Immature natural killer cell (primary cell): Measurements from ENCODE around the gene SULT4A1. TPM values are rescaled to one million over a fixed set of nuclear protein-coding genes. Genes with fewer than 3 reads are reported as not detected.

ENCODE experiments used
- DNase-seq, 3 donors: peaks; one replicate each; pipeline ENCODE4 v3.0.0; 2022; ENCODE audit warnings: mixed read lengths in 1 of 3
- H3K27ac Mint-ChIP-seq, 6 donors: one replicate each; pipeline ENCODE4 v1.8.0; 2020; ENCODE audit warnings: mixed read lengths in 6 of 6, mild to moderate bottlenecking in 5 of 6, inconsistent platforms in 4 of 6, moderate library complexity in 3 of 6
- H3K27me3 Mint-ChIP-seq, 3 donors: one replicate each; pipeline ENCODE4 v1.8.0; 2020 to 2021; ENCODE audit warnings: low read depth in 3 of 3, mild to moderate bottlenecking in 3 of 3, mixed read lengths in 3 of 3, moderate library complexity in 3 of 3, inconsistent platforms in 1 of 3
- H3K36me3 Mint-ChIP-seq, 3 donors: one replicate each; pipeline ENCODE4 v1.8.0; 2020; ENCODE audit warnings: mixed read lengths in 3 of 3, inconsistent platforms in 2 of 3, mild to moderate bottlenecking in 2 of 3
- H3K4me1 Mint-ChIP-seq, 2 donors: one replicate each; pipeline ENCODE4 v1.8.0; 2020; ENCODE audit warnings: inconsistent platforms in 2 of 2, mild to moderate bottlenecking in 2 of 2, mixed read lengths in 2 of 2, moderate library complexity in 1 of 2
- H3K4me3 Mint-ChIP-seq, 5 donors: one replicate each; pipeline ENCODE4 v1.8.0; 2020; ENCODE audit warnings: mild to moderate bottlenecking in 5 of 5, mixed read lengths in 5 of 5, inconsistent platforms in 3 of 5, moderate library complexity in 3 of 5
- H3K9me3 Mint-ChIP-seq, 6 donors: one replicate each; pipeline ENCODE4 v1.8.0; 2020; ENCODE audit warnings: mild to moderate bottlenecking in 6 of 6, mixed read lengths in 6 of 6, inconsistent platforms in 4 of 6, moderate library complexity in 3 of 6
- polyA plus RNA-seq, 3 donors: library from polyadenylated mRNA; unstranded; fragments of 300-500 nt; fragmentation: Illumina TruSeq; gene quantifications; one replicate each; pipeline ENCODE4 v1.2.3, GENCODE V29; 2021

Gene SULT4A1
- polyA plus RNA-seq, 3 donors from 2014 or later = not detected

DNA sequence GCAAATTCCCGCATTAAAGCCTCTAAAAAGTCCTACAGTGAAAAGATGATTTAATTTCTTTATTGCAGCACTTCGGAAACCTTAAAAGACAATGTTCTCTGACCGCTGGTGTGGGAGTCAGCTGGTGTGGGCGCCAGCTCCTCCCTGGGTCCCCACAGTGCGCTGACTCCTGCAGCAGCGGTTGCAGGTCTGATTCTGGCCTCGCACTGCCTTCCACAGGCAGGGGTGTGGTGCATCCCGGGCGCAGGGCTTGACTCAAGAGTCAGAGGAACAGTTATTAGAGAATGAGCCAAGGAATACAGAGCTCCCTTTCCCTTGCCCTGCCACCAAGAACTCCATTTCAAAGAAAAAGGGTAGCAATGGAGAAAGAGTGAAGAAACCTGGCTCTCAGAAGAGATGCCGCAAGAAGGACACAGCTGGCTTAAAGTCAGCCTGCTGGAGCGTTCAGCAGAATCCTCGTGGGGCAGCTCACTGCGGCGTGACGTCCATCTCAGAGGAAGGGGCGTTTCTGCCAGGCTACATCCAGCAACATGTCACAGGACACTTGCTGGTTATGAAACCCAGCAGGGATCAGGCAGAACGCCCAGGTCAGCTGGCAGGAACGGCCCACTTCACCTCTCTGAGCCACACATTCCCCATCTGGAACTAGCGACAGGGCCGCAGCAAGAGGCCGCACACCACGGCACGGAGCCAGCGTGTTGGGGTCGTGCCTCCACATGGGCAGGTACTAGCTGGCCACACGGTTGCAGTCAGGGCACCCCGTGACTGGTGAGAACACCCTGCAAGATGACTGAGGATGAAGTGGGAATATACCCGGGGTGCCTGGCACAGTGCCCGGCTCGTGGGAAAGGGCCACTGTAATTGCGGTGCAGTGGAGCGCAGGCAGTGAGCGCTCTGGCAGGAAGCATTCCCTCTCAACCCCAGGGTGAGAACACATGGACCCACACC is 32.1 kb downstream of the SULT4A1 start:
- Mint-ChIP-seq H3K27ac (no peak overlapping the region), H3K4me3 (no peak overlapping the region), H3K4me1 (no peaks in the 10 kb centered on the region), H3K9me3 (no peaks in the 10 kb centered on the region), H3K27me3 (peaks cover 0 to 10% (median 2%) of the 10 kb centered on the region in 3 donors), H3K36me3 (no peaks in the 10 kb centered on the region)
- DNase-seq = no peak

DNA sequence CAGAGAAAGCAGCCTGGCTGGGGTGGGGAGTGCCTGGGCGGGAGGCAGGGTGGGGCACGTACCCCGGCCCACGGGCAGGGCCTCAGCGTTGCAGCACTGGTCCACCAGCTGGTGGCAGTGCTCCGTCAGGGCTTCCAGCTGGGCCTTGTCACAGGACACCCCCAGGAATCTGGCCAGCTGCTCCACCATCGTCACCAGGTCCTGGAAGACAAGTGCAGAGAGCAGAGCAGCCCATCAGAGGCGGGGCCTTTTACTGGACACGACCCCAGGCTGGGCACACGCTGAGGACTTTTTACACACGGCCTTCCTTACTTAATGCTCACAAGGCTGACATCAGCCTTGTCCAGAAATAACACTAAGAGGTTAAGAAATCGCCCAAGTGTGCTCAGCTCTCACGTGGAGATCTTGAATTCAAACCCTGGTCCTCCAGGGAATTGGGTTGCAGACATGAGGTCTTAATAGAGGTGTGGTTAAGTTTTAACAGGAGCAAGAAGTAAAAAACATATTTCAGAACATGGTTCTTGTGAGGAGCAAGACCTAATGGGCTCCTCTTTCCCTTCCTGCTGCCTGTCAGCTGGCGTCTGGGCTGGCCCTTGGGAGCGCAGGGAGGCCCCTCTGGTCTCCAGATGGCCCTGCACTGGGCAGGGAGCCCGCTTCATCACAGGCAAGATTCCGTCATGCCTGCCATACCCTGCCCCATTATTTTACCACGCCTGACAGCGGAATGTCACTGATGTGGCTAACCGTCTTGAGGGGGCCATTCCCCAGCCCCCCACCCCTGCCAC is 33.1 kb downstream of the SULT4A1 start:
- Mint-ChIP-seq H3K9me3 (no peaks in the 10 kb centered on the region), H3K27ac (no peak overlapping the region), H3K4me1 (no peaks in the 10 kb centered on the region), H3K4me3 (no peak overlapping the region), H3K27me3 (peaks cover 0 to 10% (median 2%) of the 10 kb centered on the region in 3 donors), H3K36me3 (no peaks in the 10 kb centered on the region)
- no peak for DNase-seq

DNA sequence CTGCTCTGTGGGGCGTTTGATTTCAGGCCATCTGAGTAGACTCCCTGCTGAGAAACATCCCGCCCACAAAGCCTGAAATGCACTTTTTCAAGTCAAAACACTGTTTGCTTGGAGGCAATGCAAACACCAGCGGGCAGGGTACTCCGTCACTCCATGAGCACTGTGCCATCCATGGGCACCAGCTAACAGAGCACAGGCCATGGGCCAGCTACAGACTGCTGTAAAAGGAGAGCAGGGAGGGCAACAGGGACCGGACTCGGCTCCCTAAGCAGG is 33.7 kb downstream of the SULT4A1 start:
- Mint-ChIP-seq H3K27me3 (peaks cover 0 to 10% (median 2%) of the 10 kb centered on the region in 3 donors), H3K36me3 (no peaks in the 10 kb centered on the region), H3K4me3 (no peak overlapping the region), H3K4me1 (no peaks in the 10 kb centered on the region), H3K27ac (no peak overlapping the region), H3K9me3 (no peaks in the 10 kb centered on the region)
- no peak for DNase-seq

DNA sequence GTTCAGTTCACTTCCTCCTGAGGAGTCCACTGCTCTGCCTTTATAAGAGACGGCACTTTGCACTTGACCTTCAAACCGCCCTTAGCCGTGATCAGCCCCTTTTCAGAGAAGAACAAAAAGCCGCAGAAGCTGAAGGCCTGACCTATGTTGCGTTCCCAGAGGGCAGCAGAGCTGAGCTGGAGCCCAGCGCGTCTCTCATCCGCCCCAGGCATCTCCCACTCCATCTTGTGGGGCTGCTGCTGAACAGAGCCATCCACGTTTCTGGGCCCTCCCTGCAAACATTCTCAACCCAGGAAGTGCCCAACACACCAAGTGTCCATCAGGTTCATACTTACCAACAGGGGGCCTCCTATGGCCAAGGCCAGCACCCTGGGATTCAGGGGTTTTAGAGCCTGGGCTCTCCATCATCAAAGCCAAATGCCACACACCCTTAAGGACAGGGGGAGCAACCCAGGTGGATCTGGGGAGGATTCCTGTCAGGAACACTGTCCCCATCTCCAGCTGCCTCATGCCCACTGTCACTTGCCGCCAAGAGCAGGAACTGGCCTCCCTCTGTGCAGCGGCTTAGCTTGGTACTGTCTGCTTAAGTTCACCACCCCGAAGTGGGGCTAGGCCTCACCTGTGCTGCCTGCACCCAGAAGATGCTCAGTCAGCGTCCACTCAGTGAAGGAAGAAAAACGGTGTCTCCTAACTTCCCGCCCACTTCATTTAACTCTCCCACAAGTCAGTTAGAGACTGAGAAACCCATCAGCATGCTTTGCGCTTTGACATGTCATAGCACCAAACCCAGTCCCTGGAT is 34.2 kb downstream of the SULT4A1 start:
- Mint-ChIP-seq H3K27me3 (peaks cover 0 to 9% (median 2%) of the 10 kb centered on the region in 3 donors), H3K4me1 (no peaks in the 10 kb centered on the region), H3K27ac (no peak overlapping the region), H3K9me3 (no peaks in the 10 kb centered on the region), H3K4me3 (no peak overlapping the region), H3K36me3 (no peaks in the 10 kb centered on the region)
- no peak for DNase-seq

- H3K36me3 Mint-ChIP-seq = no peaks in the 10 kb centered on the region
- no peak overlapping the region for H3K4me3 Mint-ChIP-seq
Observed at GRCh38 chr22:43827003-43827735, 35.1 kb downstream of the SULT4A1 start.

DNA sequence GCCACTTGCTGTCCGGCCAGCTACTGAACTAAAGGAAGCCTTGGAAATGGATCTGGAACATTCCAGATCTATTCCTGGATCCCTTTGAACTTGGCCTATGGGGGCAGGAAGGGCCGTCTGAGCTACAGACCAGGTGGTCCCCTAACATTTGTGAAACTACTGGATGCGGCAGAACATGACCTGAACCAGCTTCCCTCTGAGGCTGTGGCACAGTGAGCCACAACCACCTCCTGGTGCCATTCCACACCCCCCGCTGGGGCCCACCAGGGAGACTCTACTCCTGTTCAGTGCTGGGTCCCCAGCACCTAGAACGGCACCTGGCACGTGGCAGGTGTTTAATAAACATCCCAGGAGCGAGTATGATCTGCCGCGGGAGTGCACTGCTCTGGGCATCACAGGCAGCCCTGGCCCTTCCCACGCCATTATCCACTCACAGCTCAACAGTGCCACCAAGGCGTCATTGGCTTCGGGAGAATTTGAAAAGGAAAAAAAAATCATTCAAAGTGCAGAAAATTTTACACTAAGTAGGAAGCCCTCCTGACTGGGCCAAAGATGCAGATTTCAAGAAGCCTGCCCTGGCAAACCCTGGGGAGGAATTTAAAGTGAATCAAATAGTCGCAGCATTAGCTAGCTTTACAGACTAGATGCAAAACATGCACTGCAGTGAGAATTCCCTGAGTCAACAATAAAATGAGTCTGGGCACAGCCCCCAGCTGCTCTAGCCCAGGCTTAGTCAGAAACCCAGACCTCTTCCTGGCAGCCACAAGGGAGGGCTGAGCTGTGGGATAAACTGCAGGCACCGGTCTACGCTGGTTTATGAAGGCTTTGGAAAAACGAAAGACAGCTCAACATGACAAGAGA is 35.9 kb downstream of the SULT4A1 start:
- peaks cover 0 to 11% (median 4%) of the 10 kb centered on the region in 3 donors for H3K27me3 Mint-ChIP-seq
- no peak for DNase-seq
- no peak overlapping the region for H3K27ac Mint-ChIP-seq
- H3K36me3 Mint-ChIP-seq = no peaks in the 10 kb centered on the region
- no peaks in the 10 kb centered on the region for H3K4me1 Mint-ChIP-seq
- no peak overlapping the region for H3K4me3 Mint-ChIP-seq
- no peaks in the 10 kb centered on the region for H3K9me3 Mint-ChIP-seq

More at GRCh38 chr22:43827003-43827735, 35.1 kb downstream of the SULT4A1 start:
- H3K4me1 Mint-ChIP-seq = no peaks in the 10 kb centered on the region
- H3K9me3 Mint-ChIP-seq = no peaks in the 10 kb centered on the region
- DNase-seq = no peak
- H3K27me3 Mint-ChIP-seq = peaks cover 0 to 8% (median 4%) of the 10 kb centered on the region in 3 donors
- H3K27ac Mint-ChIP-seq = no peak overlapping the region

DNA sequence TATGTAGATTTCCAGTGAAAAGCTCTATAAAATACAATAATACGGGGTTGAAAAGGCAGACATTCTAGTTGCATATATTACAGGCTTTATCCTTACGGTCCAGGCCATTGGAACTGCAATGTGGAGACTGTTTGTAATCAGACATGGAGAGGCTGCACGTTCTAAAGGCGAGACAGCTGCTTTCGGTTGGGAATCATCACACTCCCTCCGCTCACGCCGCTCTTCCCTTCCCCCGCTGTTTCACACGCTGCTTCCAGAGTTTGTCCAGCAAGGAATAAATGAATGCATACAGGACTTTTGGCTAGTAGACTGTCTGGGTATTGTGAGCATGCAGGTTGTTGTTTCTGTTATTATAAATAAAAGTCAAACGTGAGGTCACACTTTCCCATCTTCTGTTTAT is 36.7 kb downstream of the SULT4A1 start:
- no peaks in the 10 kb centered on the region for H3K4me1 Mint-ChIP-seq
- H3K27ac Mint-ChIP-seq = no peak overlapping the region
- peaks cover 0 to 11% (median 4%) of the 10 kb centered on the region in 3 donors for H3K27me3 Mint-ChIP-seq
- no peak overlapping the region for H3K4me3 Mint-ChIP-seq
- no peaks in the 10 kb centered on the region for H3K36me3 Mint-ChIP-seq
- DNase-seq = no peak
- no peaks in the 10 kb centered on the region for H3K9me3 Mint-ChIP-seq

DNA sequence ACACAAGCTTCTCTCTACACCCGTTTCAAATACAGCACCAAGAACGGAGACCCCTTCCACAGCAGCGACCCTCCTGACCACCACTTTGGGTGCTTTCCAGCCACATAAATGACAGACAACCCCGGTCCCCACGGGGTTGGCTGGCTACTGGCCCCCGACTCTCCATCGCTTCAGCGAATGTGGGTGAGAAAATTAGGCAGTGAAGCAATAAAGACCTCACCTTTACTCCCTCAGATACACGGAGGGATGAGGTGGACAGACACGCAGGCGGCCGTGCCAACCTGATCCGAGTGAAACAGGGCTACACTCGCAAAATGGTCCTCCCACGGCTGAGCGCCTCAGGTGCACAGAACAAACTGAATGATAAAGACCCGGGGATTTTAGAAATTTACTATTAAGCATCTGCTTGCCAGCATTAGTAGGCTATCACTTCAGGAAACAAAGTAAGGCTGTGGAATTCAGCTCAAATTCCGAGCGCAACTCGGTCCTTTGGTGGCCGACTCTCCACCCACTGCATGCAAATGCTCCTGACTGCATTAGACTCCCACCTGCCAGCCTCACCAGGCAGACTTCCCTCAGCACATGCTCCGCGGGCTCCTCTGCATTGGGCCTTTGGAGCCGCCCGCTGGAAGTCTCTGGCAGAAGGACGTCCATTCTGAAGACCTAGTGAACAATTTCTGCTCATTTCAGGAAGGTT is 37.4 kb downstream of the SULT4A1 start:
- no peaks in the 10 kb centered on the region for H3K36me3 Mint-ChIP-seq
- peaks cover 0 to 11% (median 4%) of the 10 kb centered on the region in 3 donors for H3K27me3 Mint-ChIP-seq
- no peak for DNase-seq
- H3K4me1 Mint-ChIP-seq = no peaks in the 10 kb centered on the region
- no peak overlapping the region for H3K27ac Mint-ChIP-seq
- no peaks in the 10 kb centered on the region for H3K9me3 Mint-ChIP-seq
- no peak overlapping the region for H3K4me3 Mint-ChIP-seq

GRCh38 chr22:43823911-43824665 is 38.2 kb downstream of the SULT4A1 start:
- Mint-ChIP-seq H3K4me3 (no peak overlapping the region), H3K27me3 (peaks cover 0 to 14% (median 4%) of the 10 kb centered on the region in 3 donors), H3K9me3 (no peaks in the 10 kb centered on the region), H3K4me1 (no peaks in the 10 kb centered on the region), H3K36me3 (no peaks in the 10 kb centered on the region), H3K27ac (no peak overlapping the region)
- no peak for DNase-seq

DNA sequence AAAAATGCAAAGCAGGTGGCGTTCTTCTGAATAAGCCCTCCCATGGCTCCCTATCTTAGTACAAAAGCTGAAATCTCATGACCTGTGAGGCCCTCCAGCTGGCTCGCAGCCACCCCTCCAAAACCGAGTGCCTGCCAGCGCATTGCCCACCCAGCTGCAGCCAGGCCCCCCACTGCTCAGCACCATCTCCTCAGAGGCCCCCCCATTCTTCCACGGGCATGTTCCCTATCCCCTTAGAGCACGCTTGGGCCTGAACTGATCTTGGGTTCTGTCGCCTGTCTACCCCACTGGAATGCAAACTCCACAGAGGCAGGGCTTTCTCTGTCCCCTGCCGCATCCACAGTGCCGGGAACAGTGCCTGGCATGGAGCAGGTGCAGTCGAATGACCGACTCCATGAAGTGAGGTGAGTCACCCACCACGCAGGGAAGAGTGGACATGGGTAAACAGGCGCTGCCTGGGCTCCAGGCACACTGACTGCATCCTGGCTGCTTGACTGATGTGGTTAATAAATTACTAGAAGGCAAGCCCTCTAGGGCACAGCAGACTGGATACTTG is 38.9 kb downstream of the SULT4A1 start:
- peaks cover 0 to 14% (median 4%) of the 10 kb centered on the region in 3 donors for H3K27me3 Mint-ChIP-seq
- H3K4me3 Mint-ChIP-seq = no peak overlapping the region
- H3K4me1 Mint-ChIP-seq = no peaks in the 10 kb centered on the region
- no peak for DNase-seq
- no peaks in the 10 kb centered on the region for H3K9me3 Mint-ChIP-seq
- H3K36me3 Mint-ChIP-seq = no peaks in the 10 kb centered on the region
- H3K27ac Mint-ChIP-seq = no peak overlapping the region

DNA sequence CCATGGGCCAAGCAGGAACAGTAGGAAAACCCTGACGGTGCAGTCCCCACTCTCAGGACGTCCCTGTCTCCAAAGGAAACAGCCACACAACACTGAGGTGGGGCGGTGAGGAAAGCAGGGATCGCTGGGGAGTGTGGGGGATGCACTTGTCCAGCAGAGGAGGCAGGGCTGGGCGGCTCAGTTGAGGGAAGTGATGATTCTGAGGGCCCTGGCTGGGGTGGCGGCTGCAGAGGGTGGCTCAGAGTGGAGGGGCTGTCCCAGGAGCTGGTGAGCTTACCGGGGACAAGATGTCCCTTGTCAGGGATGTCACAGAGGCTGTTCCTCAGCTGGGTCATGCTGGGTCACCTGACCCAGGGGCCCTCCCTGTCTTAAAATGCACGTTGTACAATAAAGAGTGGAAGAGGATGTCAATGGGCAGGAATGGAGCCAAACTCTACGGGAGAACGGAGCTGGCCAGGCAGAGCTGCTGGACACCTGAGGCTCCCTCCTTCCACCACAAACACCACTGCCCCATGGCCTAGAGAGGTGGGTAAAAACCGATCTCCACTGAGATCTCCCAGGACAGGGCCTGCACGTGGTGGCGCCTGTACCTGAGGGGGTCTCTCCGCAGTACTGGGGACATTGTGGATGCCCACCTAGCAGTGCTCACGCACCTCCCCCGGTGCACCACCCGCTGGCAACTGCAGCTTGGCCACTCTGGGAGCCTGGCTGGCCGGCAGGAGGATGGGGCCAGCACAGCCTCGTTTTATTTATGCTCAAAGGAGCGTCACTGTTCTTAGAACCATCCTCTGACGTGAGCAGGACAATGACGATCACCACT is 40.5 kb downstream of the SULT4A1 start:
- H3K4me1 Mint-ChIP-seq = no peaks in the 10 kb centered on the region
- H3K27ac Mint-ChIP-seq = no peak overlapping the region
- H3K36me3 Mint-ChIP-seq = no peaks in the 10 kb centered on the region
- DNase-seq = no peak
- H3K9me3 Mint-ChIP-seq = no peaks in the 10 kb centered on the region
- H3K4me3 Mint-ChIP-seq = no peak overlapping the region
- peaks cover 0 to 10% (median 2%) of the 10 kb centered on the region in 3 donors for H3K27me3 Mint-ChIP-seq
